NCI-H1092 treated with DMSO at 0.1 percent for 48 hours (cell line): ENCODE measurements around the gene RSAD2.
"Not testable (repeated sequence)": the region's sequence is repeated elsewhere in the genome, so short reads cannot be mapped to it uniquely, and the experiment has no call there.

Experiments used
- DNase-seq: peaks from one replicate; lab custom pipeline; 2025; lab: John Stamatoyannopoulos, UW

RSAD2 gene, protein sequence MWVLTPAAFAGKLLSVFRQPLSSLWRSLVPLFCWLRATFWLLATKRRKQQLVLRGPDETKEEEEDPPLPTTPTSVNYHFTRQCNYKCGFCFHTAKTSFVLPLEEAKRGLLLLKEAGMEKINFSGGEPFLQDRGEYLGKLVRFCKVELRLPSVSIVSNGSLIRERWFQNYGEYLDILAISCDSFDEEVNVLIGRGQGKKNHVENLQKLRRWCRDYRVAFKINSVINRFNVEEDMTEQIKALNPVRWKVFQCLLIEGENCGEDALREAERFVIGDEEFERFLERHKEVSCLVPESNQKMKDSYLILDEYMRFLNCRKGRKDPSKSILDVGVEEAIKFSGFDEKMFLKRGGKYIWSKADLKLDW

GRCh38 chr2:6877402-6878304 is at the start of gene RSAD2:
Gene RSAD2, plus strand, starts transcription at chr2:6877777. Its CDS starts 24 bp downstream, at chr2:6877801.
- peak; percentile 34 for DNase-seq

GRCh38 chr2:6828299-6828584 is 49.3 kb upstream of the RSAD2 start:
- peak; percentile 31 for DNase-seq

- no peak for DNase-seq
Measured at GRCh38 chr2:6831229-6831628, 46.3 kb upstream of the RSAD2 start.

GRCh38 chr2:6832596-6833299 is 44.8 kb upstream of the RSAD2 start:
- DNase-seq = no peak

DNA sequence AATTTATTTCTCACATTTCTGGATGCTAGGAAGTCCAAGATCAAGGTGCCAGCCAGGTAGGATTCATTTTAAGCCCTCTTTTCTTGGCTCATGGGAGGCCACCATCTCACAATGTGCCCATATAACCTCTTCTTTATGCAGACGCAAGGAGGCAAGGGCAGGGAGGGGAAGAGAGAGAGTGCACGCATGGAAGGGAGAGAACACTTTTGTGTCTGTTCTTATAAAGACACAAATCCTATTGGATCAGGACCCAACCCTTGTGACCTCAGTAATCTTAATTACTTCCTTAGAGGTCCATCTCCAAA is 44.3 kb upstream of the RSAD2 start:
- DNase-seq = no peak

GRCh38 chr2:6834163-6834562 is 43.4 kb upstream of the RSAD2 start:
- no peak for DNase-seq

DNA sequence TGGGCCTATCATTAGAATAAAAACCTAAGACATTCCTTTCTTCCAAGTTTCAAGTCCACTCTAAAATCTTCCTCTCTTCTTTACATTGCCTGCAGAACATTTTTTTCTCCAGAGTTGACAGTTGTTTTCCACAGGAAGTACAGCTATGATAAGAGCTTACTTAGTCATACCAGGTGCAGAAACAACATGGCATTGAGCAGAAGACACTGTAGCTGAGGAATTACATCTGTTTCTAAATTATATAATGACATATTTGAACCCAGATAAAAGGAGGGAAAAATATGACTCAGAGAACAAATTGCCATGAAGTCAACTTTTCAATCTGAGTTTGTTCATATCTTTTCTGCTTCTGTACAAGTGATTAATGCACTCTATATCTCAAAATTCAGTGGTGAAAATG is 42.1 kb upstream of the RSAD2 start:
- no peak for DNase-seq

GRCh38 chr2:6838673-6839319 is 38.8 kb upstream of the RSAD2 start:
- no peak for DNase-seq

- DNase-seq = no peak
Measured at GRCh38 chr2:6841537-6842287, 35.9 kb upstream of the RSAD2 start.

DNA sequence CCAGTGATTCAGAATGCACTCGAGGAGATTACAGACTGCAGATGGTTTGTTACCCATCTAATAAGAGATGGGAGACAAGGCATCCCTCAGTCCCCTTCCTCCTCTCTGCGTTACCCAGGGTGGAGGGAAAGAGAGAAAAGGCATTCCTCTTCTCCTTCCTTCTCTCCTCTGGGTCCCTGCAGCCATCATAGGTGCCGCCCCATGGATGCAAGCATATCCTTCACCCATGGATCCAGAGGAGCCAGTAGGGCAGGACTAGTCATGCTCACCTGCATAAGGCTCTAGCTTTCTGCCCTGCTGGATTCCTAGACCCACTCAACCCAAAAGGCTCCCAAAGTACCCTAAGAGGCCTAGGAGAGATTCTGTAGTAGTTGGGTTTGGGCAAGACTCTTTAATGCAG is 32.3 kb upstream of the RSAD2 start:
- DNase-seq = no peak

DNA sequence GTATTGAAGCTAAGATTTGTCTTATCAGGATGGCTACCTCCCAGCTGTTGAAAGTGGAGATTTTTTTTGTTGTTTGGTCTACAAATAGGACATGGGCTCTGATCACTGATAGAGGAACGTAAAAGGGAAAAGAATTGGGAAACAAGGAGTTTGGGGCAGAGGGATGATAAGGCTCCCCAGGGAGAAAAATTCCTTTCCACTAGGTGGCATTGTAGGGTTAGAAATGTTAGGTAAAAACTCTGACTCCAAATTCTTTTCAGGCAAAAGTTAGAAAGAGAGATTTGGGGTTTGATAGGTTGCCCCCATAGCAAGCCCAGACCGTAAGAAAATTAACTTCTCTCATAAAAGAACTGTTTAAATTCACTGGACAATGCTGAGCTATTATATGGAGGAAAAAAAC is 31.7 kb upstream of the RSAD2 start:
- no peak for DNase-seq

DNA sequence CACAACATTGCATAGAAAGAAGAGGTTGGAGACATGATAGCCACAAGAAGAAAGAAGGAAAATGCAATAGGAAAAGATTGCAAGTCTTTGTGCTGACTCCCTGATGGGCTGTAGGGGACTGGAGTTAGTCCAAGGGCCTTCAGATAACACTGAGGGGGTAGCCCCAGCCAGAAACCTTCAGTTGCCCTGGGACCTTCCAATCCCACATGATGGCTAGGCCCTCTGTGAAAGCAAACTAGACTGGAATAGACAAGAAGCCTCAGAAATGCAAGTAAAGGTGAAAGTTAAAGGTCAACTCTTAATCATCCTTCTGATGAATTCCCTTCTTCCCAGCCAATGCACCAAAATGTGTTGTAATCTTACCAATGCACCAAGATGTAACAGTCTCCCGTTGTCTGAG is 31.0 kb upstream of the RSAD2 start:
- DNase-seq = no peak

- DNase-seq = no peak
Measured at GRCh38 chr2:6846967-6847681, 30.5 kb upstream of the RSAD2 start.

GRCh38 chr2:6852195-6852594 is 25.4 kb upstream of the RSAD2 start:
- DNase-seq = no peak

- DNase-seq = no peak
Measured at GRCh38 chr2:6854416-6854815, 23.2 kb upstream of the RSAD2 start.

GRCh38 chr2:6855860-6856547 is 21.6 kb upstream of the RSAD2 start:
- no peak for DNase-seq

- no peak for DNase-seq
Measured at GRCh38 chr2:6856548-6856920, 21.0 kb upstream of the RSAD2 start.

DNA sequence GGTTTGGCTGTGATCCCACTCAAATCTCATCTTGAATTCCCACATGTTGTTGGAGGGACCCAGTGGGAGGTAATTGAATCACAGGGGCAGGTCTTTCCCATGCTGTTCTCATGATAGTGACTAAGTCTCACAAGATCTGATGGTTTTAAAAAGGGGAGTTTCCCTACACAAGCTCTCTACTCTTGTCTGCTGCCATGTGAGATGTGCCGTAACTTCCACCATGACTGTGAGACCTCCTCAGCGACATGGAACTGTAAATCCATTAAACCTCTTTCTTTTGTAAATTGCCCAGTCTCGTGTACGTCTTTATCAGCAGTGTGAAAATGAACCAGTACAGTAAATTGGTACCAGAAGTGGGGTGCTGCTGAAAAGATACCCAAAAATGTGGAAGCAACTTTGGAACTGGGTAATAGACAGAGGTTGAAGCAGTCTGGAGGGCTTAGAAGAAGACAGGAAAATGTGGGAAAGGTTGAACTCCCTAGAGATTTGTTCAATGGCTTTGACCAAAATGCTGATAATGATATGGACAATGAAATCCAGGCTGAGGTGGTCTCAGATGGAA is 19.0 kb upstream of the RSAD2 start:
- DNase-seq = not testable (repeated sequence)

DNA sequence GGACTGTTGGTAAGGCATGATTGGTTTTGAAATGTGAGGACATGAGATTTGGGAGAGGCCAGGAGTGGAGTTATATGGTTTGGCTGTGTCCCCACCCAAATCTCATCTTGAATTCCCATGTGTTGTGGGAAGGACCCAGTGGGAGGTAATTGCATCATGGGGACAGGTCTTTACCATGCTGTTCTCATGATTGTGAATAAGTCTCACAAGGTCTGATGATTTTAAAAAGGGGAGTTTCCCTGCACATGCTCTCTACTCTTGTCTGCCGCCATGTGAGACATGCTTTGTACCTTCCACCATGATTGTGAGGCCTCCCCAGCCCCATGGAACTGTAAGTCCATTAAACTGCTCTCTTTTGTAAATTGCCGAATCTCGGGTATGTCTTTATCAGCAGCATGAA is 17.3 kb upstream of the RSAD2 start:
- no peak for DNase-seq

GRCh38 chr2:6863792-6864191 is 13.8 kb upstream of the RSAD2 start:
- DNase-seq = no peak
